SK-N-SH (cell line): ENCODE measurements around the gene MRPS18A. TPM values are rescaled to one million over a fixed set of nuclear protein-coding genes. Genes with fewer than 3 reads are reported as not detected.

ENCODE experiments used
- CTCF ChIA-PET: fragments of 300-600, 350-600 bp; formaldehyde crosslinking; extraction: SDS; loops from one replicate; lab custom pipeline; 2021; lab: Yijun Ruan, JAX
- POLR2A ChIA-PET: fragments of 350-600 bp; sonication (Branson Sonifier 250); formaldehyde crosslinking; extraction: SDS; loops from one replicate; lab custom pipeline; 2020; ENCODE audit warnings: antibody characterized with exemption, inconsistent platforms; lab: Yijun Ruan, JAX
- DNase-seq: peaks from one replicate; pipeline ENCODE4 v3.0.0; 2012
- H2AFZ ChIP-seq: fragments of 200-600 bp; sonication (generic); 2 replicates; pipeline ENCODE4 v1.8.1; 2016; ENCODE audit warnings: antibody characterized with exemption, mild to moderate bottlenecking, low read depth
- H3F3A ChIP-seq: fragments of 200-600 bp; sonication (generic); replicated peaks from 2 replicates; pipeline ENCODE3; 2016; ENCODE audit warnings: antibody characterized with exemption, mild to moderate bottlenecking; ENCODE audit not compliant: insufficient read depth
- H3K27ac ChIP-seq, 2 experiments: fragments of 200-500 bp in 1 of 2; fragments of 200-600 bp in 1 of 2; sonication (Bioruptor generic) in 1 of 2; sonication (generic), shearing (Covaris generic) in 1 of 2; 2 replicates each; pipeline versions ENCODE4 v1.5.1 to v1.6.1; 2014 to 2016; ENCODE audit warnings: low read depth in 2 of 2, inconsistent platforms in 1 of 2, low read length in 1 of 2, mild to moderate bottlenecking in 1 of 2, mixed read lengths in 1 of 2
- H3K27me3 ChIP-seq: fragments of 200-600 bp; sonication (generic), shearing (Covaris generic); 2 replicates; pipeline ENCODE4 v1.6.1; 2016; ENCODE audit warnings: mixed run types; ENCODE audit not compliant: insufficient read depth
- H3K36me3 ChIP-seq, 2 experiments: fragments of 200-500 bp in 1 of 2; fragments of 200-600 bp in 1 of 2; sonication (Bioruptor generic) in 1 of 2; sonication (generic) in 1 of 2; replicated peaks in 1 of 2; 2 replicates each; pipeline versions ENCODE3 to v1.5.1; 2014 to 2016; ENCODE audit warnings: low read length in 1 of 2, mild to moderate bottlenecking in 1 of 2; ENCODE audit not compliant: insufficient read depth in 2 of 2, control insufficient read depth in 1 of 2
- H3K4me1 ChIP-seq, 2 experiments: fragments of 200-500 bp in 1 of 2; fragments of 200-600 bp in 1 of 2; sonication (Bioruptor generic) in 1 of 2; sonication (generic), shearing (Covaris generic) in 1 of 2; 2 replicates each; pipeline versions ENCODE4 v1.5.1 to v1.6.1; 2014 to 2016; ENCODE audit warnings: low read depth in 1 of 2, low read length in 1 of 2, mixed run types in 1 of 2; ENCODE audit not compliant: insufficient read depth in 2 of 2, control insufficient read depth in 1 of 2
- H3K4me2 ChIP-seq: fragments of 200-600 bp; sonication (generic), shearing (Covaris generic); 2 replicates; pipeline ENCODE4 v1.6.1; 2017; ENCODE audit warnings: mixed run types
- H3K4me3 ChIP-seq, 2 experiments: fragments of 200-500 bp in 1 of 2; fragments of 200-600 bp in 1 of 2; sonication (Bioruptor generic) in 1 of 2; sonication (generic), shearing (Covaris generic) in 1 of 2; 2 replicates each; pipeline versions ENCODE4 v1.5.1 to v1.8.1; 2014 to 2016; ENCODE audit warnings: low read depth in 2 of 2, inconsistent platforms in 1 of 2, low read length in 1 of 2, mild to moderate bottlenecking in 1 of 2, mixed read lengths in 1 of 2, moderate library complexity in 1 of 2
- H3K79me2 ChIP-seq: fragments of 200-600 bp; sonication (generic); 2 replicates; pipeline ENCODE4 v1.8.1; 2017; ENCODE audit warnings: mild to moderate bottlenecking; ENCODE audit not compliant: insufficient read depth
- H3K9ac ChIP-seq: fragments of 200-600 bp; sonication (generic); 2 replicates; pipeline ENCODE4 v1.6.1; 2017; ENCODE audit warnings: mixed run types
- H3K9me2 ChIP-seq: fragments of 200-600 bp; sonication (generic); 2 replicates; pipeline ENCODE4 v1.6.1; 2017; ENCODE audit warnings: mixed run types
- H3K9me3 ChIP-seq: fragments of 200-600 bp; sonication (generic); 2 replicates; pipeline ENCODE4 v1.6.1; 2017; ENCODE audit warnings: mixed run types, mild to moderate bottlenecking, moderate library complexity
- H4K20me1 ChIP-seq: fragments of 200-600 bp; sonication (generic); 2 replicates; pipeline ENCODE4 v1.6.1; 2017; ENCODE audit warnings: mild to moderate bottlenecking, mixed run types; ENCODE audit not compliant: insufficient read depth
- CHD2 ChIP-seq: fragments of 150-350 bp; IDR thresholded peaks from 2 replicates; pipeline ENCODE4 v1.6.1; 2018; ENCODE audit warnings: low read length; ENCODE audit not compliant: partially characterized antibody
- CTCF ChIP-seq: fragments of 200-600 bp; sonication (generic); IDR thresholded peaks from 2 replicates; pipeline ENCODE4 v1.6.1; 2017; ENCODE audit warnings: antibody characterized with exemption, mild to moderate bottlenecking, moderate library complexity
- EP300 ChIP-seq, 2 experiments: IDR thresholded peaks; 2 replicates each; pipeline versions ENCODE4 v1.4.0 to v1.6.1; 2012; ENCODE audit warnings: borderline replicate concordance in 1 of 2, low read depth in 1 of 2, low read length in 1 of 2
- EZH2phosphoT487 ChIP-seq: fragments of 200-600 bp; sonication (generic); IDR thresholded peaks from 2 replicates; pipeline ENCODE4 v1.6.1; 2017; ENCODE audit warnings: low read depth, mixed run types, mild to moderate bottlenecking, antibody characterized with exemption, moderate library complexity, borderline replicate concordance
- FOSL2 ChIP-seq: IDR thresholded peaks from 2 replicates; pipeline ENCODE4 v1.4.0; 2012; ENCODE audit warnings: low read depth, mild to moderate bottlenecking, moderate library complexity, borderline replicate concordance
- FOXJ3 ChIP-seq: sonication (generic); formaldehyde crosslinking; IDR thresholded peaks from 2 replicates; pipeline ENCODE4 v1.5.1; 2020; ENCODE audit warnings: mild to moderate bottlenecking, missing genetic modification reagents
- GATA2 ChIP-seq: sonication (generic); formaldehyde crosslinking; IDR thresholded peaks from 2 replicates; pipeline ENCODE4 v1.5.0; 2020; ENCODE audit warnings: mild to moderate bottlenecking, missing genetic modification reagents
- IRF3 ChIP-seq: fragments of 150-350 bp; IDR thresholded peaks from 2 replicates; pipeline ENCODE4 v1.6.1; 2016; ENCODE audit warnings: mild to moderate bottlenecking, low read depth, low read length
- JUND ChIP-seq: IDR thresholded peaks from 2 replicates; pipeline ENCODE4 v1.4.0; 2012
- MEF2A ChIP-seq: IDR thresholded peaks from 2 replicates; pipeline ENCODE4 v1.4.0; 2012; ENCODE audit warnings: low read depth, borderline replicate concordance
- PBX3 ChIP-seq: IDR thresholded peaks from 2 replicates; pipeline ENCODE4; 2012
- RFX5 ChIP-seq: IDR thresholded peaks from 2 replicates; pipeline ENCODE4 v1.6.1; 2012; ENCODE audit warnings: mild to moderate bottlenecking, improper control_type of control experiment, low read length
- SIN3A ChIP-seq: IDR thresholded peaks from 2 replicates; pipeline ENCODE4 v1.6.1; 2012; ENCODE audit warnings: low read depth, mild to moderate bottlenecking, low read length, moderate library complexity, borderline replicate concordance
- SMC3 ChIP-seq: IDR thresholded peaks from 2 replicates; pipeline ENCODE4 v1.6.1; 2012; ENCODE audit warnings: low read depth, low read length, improper control_type of control experiment
- TCF12 ChIP-seq: IDR thresholded peaks from 2 replicates; pipeline ENCODE4 v1.4.0; 2012
- TEAD4 ChIP-seq: IDR thresholded peaks from 2 replicates; pipeline ENCODE4 v1.4.0; 2012; ENCODE audit warnings: mild to moderate bottlenecking, borderline replicate concordance; ENCODE audit not compliant: insufficient read depth
- USF1 ChIP-seq: IDR thresholded peaks from 2 replicates; pipeline ENCODE4 v1.4.0; 2012; ENCODE audit warnings: low read depth, borderline replicate concordance
- USF2 ChIP-seq: fragments of 150-350 bp; IDR thresholded peaks from 2 replicates; pipeline ENCODE4 v1.6.1; 2017; ENCODE audit warnings: antibody characterized with exemption, low read length, low read depth, borderline replicate concordance
- ZBTB33 ChIP-seq: IDR thresholded peaks from 2 replicates; pipeline ENCODE4 v1.4.0; 2012; ENCODE audit warnings: low read depth, borderline replicate concordance
- WGBS: methylation state at CpG from one replicate; pipeline ENCODE4 v1.1.6; 2017; ENCODE audit warnings: low lambda C conversion rate; 5-methylcytosine and 5-hydroxymethylcytosine counted together
- polyA plus RNA-seq, 3 experiments: library from polyadenylated mRNA; depleted of rRNA; stranded (reverse); fragments of >200 nt; gene quantifications; 2 replicates each; pipeline ENCODE4 v1.2.3, GENCODE V29; 2012

The MRPS18A gene
- polyA plus RNA-seq, 1 of the 3 experiments (the other 2 are of a cell fraction), result 57.0 TPM

GRCh38 chr6:43729537-43729936, 41.9 kb upstream of the MRPS18A start:
- no peak for TF ChIP-seq SMC3
- no peak for TF ChIP-seq JUND
- no peak for TF ChIP-seq EZH2phosphoT487
- no peak for TF ChIP-seq ZBTB33
- TF ChIP-seq USF2, result no peak
- no peak for TF ChIP-seq EP300 (IDR thresholded peaks at IDR 0.05; ENCODE audit: borderline replicate concordance in 1 of 2, low read depth in 1 of 2, low read length in 1 of 2)
- no peak for TF ChIP-seq FOSL2
- TF ChIP-seq IRF3, result no peak
- no peak for TF ChIP-seq FOXJ3
- TF ChIP-seq TCF12, result no peak
- no peak for TF ChIP-seq CHD2
- no peak for TF ChIP-seq CTCF
- no peak for TF ChIP-seq PBX3
- no peak for TF ChIP-seq SIN3A
- TF ChIP-seq MEF2A, result no peak
- TF ChIP-seq GATA2, result no peak
- no peak for TF ChIP-seq TEAD4
- TF ChIP-seq RFX5, result no peak
- TF ChIP-seq USF1, result no peak
- TF ChIP-seq, all 33 proteins: peak for 0
- H3K36me3 ChIP-seq, result no peaks in the 10 kb centered on the region
- peaks cover 0 to 11% of the 10 kb centered on the region in 2 experiments; a peak in 2 of 4 replicates for H3K4me1 ChIP-seq
- H3K4me2 ChIP-seq, result no peak overlapping the region
- H3F3A ChIP-seq, result no peaks in the 10 kb centered on the region
- no peaks in the 10 kb centered on the region for H3K9me2 ChIP-seq
- POLR2A ChIA-PET, result no interaction called here
- no peak overlapping the region for H3K9ac ChIP-seq
- DNase-seq, result no peak
- no peak overlapping the region for H3K27ac ChIP-seq
- H3K9me3 ChIP-seq, result peaks cover 12% of the 10 kb centered on the region
- H3K4me3 ChIP-seq, result no peak overlapping the region
- no peaks in the 10 kb centered on the region for H4K20me1 ChIP-seq
- no peak overlapping the region for H2AFZ ChIP-seq
- WGBS, result 55% methylated on average over 6 of the region's 6 CpGs
- CTCF ChIA-PET, result no interaction called here
- H3K79me2 ChIP-seq, result no peaks in the 10 kb centered on the region
- no peaks in the 10 kb centered on the region for H3K27me3 ChIP-seq
